Right forelimb (tissue), 1 donor: Measurements from ENCODE around the gene RPS24.

Source experiments
- DNase-seq: peaks from one replicate; pipeline ENCODE4 v3.0.0-alpha.2; 2018

Gene RPS24

DNA sequence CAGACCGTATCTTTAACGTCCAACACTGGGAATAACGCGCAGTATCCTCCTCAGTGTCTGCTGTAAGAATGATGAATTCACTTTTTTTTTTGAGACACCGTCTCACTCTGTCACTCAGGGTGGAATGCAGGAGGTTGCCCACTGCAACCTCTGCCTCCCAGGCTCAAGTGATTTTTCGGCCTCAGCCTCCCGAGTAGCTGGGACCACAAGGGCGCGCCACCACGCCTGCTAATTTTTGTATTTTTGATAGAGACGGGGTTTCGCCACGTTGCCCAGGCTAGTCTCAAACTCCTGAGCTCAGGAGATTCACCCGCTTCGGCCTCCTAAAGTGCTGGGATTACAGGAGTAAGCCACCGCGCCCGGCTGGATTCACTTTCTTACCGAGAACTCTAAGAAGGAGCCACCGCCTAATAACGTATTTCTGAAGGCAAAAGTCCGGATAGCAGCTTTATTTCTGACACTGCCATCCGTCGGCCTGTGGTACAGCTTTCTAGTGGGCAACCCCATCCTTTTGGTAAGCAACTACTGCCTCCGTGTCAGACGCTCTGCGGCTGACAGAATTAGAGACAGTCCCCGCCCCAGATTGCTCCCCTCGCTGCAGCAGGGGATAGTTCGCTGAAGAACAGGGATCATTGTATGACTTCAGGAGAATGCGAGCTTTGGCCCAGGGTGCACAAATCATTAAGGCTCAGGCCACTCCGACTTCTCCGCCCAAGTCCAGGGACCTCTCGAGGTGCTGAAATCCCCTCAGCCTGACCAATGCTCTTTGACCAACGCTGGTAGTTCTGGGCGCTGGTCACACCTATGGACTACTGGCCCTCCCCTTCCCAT, 5.0 kb upstream of the RPS24 start:
- DNase-seq = no peak

DNA sequence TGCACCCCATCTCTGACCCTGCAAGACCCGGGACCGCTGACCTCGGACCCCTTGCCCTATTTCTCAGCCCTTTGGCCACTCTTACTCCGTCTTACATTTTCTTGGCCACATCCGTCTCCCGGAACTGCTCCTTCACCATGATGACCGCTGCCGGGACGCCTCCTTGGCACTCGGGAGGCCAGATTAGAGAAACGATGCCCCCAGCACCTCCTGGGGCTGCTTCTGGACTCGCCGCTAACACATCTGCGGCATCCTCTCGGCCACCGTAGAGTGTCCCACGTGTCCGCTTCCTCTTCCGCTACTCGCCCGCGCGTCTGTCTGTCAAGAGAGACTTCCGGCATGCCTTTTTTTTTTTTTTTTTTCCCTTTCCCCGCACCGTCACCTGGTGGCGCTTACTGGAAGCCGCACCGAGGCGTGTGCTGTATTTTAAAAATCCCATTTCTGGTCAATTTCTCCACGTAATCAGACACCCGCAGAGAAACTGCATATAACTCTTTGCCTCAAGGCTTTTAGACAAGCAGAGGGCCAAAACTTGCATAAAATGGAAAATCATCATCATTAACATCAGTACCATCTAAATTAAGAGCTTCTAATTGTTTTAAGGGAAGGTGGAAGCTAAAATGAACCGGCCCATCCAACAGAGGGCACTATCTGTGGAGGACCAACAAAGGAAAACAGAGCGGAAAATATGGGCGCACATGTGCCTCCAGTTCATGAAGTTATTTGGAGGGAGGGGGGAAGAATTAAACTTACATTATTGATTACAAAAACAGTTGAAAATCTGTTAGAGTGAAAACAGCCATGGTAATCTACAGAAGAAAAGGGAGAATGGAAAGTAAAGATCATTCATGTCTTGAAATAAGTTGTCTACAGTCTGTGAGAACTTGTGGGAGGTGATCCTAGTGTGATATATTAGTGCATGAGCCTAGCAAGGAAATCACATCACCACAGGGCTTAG, 4.1 kb upstream of the RPS24 start, which contains the start of gene POLR3A:
POLR3A (minus strand) TSS at position 247 of the 958 bp plus-strand sequence; CDS start at position 139, 108 bp downstream.
- DNase-seq = peak; percentile 96

DNA sequence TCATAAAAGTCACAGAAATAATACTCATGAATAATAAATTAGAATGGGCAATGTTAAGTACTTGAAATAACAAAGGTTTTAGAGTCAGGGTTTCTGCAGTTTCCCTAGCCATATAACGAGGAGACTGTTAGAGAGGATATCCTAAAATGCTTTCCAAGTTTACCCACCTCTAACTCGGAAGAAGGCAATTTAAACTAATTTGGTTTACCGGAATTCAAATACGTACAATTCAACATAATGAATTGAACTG, 351 bp upstream of the RPS24 start:
- DNase-seq = no peak

DNA sequence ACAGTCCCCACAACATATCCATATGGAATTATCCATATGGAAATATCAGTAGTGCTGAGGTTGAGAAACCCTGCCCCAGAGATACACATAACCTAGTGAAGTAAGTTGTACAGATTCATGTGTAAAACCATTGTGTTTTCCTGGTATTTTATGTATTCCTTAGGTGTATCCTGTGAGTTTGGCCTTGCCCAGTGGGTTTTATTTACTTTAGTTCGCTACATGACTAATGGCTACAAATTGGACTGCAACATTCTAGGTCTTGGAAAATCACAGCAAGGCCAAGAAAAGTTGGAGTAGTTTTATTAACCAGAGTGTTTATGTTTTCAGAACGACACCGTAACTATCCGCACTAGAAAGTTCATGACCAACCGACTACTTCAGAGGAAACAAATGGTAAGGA, 1.4 kb downstream of the RPS24 start:
- DNase-seq = no peak

DNA sequence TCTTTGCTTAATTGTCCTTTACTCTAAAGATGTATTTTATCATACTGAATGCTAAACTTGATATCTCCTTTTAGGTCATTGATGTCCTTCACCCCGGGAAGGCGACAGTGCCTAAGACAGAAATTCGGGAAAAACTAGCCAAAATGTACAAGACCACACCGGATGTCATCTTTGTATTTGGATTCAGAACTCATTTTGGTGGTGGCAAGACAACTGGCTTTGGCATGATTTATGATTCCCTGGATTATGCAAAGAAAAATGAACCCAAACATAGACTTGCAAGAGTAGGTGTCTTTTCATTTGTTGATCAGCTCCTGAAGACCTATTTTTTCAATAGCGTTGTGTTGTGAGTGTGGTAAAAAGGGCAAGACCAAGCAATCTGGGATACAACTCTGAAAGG, 1.8 kb downstream of the RPS24 start:
- no peak for DNase-seq

DNA sequence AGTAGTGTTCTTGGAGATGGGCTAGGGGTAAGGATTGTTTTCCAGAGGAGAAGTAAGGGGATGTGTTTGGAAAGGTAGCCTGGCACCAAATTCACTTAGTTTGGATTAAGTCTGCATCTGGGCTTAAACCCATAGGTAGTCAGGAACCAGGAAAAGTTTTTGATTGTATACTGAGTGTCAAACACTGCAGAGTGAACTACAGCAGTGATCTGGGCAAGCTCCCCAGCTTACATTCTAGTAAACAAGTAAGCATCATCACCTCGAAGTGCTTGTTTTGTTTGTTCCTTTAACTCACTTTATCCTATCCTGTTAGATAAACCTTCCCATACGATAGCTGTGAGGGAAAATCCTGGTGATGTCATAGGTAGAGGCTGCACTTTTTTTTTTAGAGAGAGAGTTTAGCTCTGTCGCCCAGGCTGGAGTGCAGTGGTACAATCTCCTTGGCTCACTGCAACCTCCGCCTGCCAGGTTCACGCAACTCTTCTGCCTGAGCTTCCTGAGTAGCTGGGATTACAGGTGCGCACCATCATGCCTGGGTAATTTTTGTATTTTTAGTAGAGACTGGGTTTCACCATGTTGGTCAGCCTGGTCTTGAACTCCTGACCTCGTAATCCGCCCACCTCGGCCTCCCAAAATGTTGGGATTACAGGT, 2.4 kb downstream of the RPS24 start:
- no peak for DNase-seq

DNA sequence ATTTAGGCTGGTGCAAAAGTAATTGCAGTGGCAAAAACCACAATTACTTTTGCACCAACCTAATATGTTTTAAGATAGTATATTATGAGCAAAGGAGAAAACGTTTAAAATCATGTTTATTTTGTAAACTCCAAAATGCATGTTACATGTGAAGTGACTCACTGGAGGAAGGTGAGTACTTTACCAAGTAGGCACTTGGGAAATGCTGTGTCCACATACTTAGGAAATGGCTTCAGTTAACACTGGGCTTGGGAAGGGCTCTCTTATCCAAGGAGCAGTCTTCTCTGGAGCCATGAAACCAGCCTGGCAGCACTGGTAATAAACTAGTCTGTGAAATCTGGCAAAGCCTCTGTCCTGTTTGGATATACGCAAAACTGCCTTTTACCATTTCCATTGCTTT, 4.4 kb downstream of the RPS24 start:
- DNase-seq = no peak

DNA sequence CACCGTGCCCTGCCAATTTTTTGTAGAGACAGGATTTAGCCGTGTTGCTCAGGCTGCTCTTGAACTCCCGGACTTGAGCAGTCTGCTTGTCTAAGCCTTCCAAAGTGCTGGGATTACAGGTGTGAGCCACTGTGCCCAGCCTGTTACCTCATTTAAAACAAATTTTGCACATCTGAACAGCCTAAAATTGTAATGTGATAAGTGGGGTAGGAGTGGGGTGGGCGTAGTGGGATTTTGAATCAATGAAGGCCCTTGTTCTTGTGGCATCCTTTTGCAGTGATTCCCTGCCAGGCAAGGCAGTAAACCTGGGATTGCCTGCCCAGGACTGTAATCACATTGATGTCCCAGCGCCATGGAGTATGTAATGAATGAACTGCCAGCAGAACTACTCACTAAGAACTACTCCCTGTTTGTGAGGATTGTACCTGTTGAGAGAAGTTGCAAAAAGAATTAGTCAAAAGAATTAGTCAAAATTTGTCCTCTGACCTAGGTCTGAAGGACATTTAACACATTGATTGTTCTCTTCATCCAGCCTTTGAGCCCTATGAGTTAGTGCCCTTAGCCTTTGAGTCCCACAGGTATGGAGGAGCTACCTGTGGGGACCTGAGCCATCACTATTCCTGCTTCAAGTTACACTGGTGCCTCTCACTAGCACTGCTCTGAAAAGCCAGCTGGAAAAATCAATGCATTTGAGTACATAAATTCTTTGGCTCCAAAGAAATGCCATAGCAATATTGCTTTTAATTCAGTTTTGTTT, 5.3 kb downstream of the RPS24 start:
- no peak for DNase-seq

DNA sequence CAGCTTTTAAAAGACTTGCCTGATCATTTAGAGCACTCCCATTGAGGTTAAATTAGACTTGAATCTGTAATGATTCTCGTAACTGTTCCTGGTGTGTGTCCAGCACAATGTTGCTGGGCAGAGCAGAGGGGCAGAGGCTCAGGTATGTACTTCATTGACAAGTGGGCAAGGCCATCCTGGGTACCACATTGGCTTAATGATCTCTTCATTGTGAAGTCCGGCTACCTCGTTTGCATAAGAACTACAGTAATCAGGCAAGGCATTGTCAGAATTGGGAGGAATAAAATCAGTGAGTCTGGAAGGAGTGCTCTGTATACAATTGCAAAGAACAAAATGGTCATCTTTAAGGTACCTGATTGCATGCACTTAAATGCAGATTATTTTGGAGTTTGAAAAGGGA, 6.1 kb downstream of the RPS24 start:
- DNase-seq = no peak

DNA sequence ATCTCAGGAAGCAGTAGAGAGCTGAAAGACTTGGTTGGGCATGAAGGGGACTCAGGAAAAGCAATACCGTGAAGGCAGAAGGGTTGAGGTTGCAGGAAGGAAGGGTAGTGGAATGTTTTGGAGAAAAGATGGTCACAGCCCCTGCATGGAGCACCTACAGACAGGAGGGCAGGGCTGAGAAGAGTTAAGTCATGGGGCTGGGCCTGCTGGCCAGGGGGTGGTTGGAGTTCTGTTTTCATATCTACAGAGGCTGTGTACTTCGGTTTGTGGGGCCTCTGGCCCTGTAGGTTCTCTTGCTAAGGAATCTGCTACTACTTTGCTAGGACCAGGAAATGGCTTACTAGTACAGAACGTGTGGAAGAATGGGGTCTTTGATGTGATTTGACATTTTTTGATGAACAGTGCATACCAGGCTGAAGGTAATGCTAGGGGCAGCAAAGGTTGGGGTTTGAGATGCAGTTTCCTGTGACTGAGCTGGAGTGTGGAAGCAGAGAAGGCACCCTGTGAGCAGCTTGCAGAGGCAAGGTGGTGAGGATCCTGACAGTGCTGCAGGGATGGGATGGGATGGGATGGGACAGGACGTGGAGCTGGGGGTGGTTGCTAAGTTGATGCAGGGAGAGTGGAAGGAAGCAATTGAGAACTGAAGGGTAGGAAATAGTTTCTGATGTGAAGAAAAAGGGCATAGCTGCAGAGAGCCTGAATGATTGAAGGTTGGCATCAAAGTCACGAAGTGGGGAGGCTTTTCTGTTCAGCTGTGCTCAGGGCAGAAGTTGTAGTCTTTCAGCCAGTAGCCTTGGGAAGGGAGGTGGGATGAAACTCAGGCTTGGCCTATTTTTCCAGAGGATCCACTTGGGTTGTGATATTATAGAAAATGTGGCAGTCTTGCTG, 7.8 kb downstream of the RPS24 start:
- DNase-seq = no peak

DNA sequence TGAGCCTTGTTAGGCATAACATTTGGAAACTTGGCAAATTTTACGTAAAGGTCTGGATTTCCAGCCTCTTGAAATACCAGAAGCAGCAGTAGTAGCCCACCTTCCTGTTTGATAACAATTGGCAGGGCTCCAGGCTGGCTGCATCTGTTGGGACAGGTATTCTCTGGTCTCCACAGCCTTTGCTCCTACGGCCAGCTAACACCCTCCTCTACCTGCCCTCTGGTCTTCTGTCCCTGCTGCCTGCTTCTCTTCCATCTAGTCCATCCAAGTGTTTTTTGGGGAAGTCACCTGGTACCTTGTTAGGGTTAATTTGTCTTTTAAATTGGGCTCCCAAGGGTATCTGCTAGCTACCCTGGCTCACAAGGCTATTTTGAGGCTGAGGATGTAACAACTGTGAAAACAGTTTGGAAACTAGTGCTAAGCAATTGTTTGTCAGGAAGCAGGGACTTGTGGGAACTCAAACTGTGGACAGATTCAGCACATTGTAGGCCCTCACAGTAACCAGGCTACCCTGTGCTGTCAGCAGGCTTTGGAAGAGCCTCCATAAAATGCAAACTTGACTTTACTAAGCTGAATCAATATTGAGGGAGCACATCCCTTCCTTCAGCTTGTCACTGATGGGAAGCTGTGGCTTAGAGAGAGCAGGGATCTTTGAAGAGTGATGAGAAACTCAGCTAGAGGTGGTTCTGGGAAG, 8.5 kb downstream of the RPS24 start:
- no peak for DNase-seq

DNA sequence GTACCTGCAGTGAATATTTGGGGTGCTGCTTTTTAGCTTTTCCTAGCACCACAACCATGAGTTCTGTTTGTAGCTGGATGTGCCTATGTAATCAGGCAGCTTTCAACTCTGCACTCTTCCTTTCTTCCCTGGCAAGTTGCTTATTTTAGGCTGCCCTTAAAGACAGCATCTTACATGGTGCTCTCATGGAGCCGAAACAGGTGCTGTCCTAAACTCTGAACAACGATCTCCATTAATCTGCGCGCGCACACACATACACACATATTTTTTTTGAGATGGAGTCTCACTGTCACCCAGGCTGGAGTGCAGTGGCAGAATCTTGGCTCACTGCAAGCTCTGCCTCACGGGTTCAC, 9.1 kb downstream of the RPS24 start:
- DNase-seq = no peak

DNA sequence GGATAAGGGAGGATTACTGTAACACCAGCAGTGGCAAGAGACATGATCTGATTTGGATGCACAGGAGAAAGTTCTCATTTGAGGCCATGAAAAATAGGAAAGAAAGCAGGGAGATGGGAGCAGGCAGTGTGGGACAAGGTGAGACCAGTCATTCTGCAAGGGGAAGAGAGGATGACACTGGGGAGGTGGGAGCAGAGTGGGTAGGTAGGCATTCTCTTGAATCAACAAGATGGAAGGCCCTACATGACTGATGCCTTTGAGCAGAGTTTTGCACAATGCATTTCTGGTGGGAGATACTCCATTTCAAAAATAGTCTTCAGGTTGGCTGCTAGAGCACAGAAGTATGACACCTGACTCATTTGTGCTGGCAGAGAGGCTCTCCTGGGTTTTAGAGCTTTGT, 10.5 kb downstream of the RPS24 start:
- no peak for DNase-seq

DNA sequence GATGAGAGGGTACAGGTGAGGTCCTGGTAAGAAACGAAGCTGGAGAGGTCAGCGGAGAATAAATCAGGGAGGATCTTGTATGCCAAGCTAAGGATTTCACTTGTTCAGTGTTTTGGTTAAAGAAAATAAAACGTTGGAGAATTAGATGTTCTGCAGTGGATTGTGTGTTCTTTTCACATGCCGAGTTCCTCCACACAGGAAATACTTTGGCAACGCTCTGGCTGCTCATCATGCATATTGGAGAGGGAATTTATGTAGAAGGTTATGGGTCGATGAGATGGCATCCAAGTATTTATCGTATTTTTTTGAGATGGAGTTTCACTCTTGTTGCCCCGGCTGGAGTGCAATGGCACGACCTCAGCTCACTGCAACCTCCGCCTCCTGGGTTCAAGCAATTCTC, 11.0 kb downstream of the RPS24 start:
- DNase-seq = no peak

DNA sequence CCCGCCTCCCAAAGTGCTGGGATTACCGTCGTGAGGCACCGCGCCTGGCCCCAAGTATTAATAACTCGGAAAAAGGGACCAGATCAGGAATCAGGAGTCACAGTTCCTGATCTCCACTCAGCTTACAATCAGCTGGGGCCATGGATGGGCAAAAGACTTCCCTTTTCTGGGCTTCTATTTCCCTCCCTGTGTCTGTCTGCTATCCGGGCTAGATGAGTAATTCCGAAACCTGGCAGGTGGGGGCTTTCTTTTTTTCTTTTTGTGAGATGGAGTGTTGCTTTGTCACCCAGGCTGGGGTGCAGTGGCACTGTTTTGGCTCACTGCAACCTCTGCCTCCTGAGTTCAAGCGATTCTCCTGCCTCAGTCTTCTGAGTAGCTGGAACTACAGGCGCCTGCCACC, 11.6 kb downstream of the RPS24 start:
- DNase-seq = no peak

DNA sequence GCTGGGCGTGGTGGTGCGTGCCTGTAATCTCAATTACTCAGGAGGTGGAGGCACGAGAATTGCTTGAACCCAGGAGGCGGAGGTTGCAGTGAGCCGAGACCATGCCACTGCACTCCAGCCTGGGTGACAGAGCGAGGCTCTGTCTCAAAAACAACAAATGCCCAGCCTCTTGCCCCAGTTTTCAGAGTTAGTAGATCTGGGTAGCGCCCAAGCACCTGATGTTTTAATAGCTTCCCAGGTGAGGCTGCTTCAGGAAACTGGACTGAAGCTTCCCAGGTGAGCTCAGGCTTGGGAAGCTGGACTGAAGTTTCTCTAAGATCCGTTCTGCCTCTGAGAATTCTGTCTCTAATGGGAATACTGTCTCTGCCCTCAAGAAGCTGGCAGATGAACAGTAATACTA, 12.2 kb downstream of the RPS24 start:
- no peak for DNase-seq

DNA sequence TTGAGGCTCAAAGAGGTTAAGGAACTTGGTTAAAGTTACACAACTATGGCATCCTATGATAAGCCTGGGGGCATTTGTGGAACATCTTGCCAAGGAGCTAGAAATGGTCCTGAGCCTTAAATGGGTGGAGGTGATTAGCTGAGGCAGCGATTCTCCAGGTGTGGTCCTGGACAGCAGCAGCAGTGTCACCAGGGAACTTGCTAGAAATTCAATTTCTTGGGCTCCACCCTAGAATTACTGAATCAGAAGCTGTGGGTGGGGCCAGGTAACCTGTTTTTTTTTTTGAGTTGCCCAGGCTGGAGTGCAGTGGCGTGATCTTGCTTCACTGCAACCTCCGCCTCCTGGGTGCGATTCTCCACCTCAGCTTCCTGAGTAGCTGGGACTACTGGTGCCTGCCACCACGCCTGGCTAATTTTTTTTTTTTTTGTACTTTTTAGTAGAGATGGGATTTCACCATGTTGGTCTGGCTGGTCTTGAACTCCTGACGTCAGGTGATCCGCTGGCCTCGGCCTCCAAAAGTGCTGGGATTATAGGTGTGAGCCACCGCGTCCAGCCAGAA, 13.1 kb downstream of the RPS24 start:
- DNase-seq = no peak

DNA sequence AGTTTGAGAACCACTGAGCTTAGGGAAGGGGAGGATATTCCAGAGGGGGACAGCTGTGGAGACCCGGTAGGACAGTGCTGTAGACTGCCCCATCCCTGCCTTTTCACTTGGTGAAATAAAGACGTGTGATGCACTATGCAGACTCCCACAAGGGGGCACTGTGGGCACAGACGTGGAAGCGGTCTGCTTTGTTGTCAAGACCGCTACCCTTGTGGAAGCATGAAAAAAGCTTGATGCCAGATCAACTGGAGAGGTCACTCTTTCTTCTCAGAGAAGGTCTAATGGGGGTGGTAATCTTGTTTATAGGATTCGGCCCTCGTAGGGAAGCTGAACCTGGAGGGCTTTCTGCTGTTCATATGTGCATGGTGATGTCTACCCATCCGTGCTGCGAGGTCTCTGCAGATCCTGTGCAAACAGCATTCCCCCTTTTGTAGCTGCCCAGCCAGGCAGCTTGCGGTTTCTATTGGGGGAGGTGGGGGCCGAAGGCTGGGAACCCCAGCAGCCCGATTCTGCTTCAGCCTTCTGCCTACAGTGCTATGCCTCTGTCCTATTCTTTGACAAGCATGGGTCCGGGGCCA, 13.7 kb downstream of the RPS24 start:
- peak; percentile 91 for DNase-seq

DNA sequence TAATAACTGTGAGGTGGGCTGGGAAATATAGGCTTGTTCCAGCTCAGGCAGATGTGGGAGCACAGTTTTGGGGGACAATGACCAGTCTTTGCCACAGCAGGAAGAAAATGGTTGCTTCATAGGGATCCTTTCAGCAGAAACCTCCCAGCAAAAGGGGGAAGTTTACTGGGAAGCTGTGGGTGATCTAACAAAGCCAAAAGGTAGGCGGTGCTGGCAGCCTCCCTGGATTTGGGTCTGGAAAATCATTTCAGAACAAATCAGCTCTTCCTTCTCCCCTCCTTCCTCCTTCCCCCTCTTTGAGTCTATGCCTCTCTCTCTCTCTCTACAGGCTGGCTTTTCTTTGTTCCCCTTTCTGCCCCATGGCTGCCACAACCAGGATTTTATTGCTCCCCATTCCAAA, 16.2 kb downstream of the RPS24 start:
- no peak for DNase-seq

DNA sequence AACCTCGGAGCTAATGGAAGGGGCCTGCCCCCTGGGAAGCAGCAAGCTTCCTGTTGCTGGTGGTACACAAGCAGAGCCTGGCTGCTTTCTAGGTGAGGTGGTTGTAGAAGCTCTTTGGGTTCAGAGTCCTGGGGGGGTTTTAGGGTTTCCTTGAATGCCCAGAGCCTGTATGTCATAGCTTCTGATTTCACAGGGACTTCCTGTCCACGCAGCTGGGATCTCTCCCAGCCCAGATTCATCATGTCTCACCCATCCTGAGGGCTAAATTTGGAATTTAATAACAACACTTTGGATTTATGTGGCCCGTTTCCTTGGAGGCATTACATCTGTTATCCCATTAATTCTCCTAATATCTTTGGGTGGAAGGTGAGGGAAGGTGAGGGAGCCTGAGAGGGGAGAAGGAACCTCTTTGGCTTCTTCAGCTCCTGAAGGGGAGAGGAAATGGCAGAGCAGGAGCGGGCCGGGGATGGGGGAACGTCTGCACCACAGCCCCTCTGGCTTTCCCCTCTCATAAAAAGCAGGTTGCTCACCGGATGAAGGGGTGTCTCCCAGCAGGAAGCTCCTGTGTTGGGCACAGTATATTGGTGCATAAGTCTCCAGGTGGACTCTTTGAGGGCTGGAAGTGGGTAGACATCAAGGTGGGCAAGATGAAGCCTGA, 19.7 kb downstream of the RPS24 start:
- DNase-seq = peak; percentile 24
